GM18951 (cell line): Measurements from ENCODE around the gene LIME1.

Experiments
- POLR2A ChIP-seq: IDR thresholded peaks from 4 replicates; pipeline ENCODE4 v1.6.1; 2011; ENCODE audit warnings: mild to moderate bottlenecking; ENCODE audit not compliant: insufficient read length, insufficient read depth; ENCODE audit errors: extremely low read depth
- in situ Hi-C: fragments of 300-500 bp; cut with MboI; formaldehyde crosslinking; loops from one replicate; pipeline ENCODE4 v1.12.0; 2022; ENCODE audit warnings: low sequenced_read_pairs, mixed read lengths, inconsistent platforms; ENCODE audit not compliant: unreplicated experiment

LIME1 gene

DNA sequence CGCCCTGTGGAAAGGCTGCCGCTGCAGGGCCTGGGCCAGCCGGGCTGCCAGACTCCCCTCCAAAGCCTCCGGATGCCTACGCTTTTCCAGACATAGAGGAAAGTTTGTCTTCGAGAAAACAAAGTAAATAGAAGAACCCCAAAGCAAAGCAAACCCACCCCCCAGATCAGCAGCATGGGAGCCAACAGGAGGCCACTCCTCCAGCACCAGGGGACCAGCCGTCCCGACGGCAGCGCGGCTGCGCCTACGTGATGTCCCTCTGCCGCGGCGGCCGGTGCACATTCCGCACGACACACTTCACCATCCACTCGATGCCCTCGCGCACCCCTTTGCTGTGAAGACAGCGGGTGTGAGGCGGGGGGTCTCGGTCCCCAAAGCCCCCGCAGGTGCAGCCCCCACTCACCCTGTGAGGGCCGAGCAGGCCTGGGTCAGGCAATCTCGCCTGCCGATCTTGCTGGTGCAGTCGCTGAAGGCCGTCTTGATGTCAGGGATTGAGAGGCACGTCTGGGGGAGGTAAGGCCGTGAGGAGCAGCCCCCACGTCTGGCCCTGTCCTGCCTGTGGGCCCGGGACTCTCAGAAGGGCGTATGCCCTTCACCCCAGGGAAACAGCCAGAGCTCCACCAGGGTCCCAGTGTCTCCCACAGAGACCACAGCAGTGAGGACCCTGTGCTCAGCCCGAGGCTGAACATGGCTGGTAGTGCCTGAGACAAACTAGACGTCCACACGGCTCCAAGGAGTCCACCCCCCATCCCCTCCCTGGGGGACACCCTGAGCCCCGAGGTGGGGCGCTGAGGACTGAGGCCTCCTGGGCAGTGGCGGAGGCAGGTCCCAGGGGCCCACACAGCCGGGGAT, 36.0 kb upstream of the LIME1 start:
- in situ Hi-C loops, result no loop called here
- no peak for TF ChIP-seq POLR2A

DNA sequence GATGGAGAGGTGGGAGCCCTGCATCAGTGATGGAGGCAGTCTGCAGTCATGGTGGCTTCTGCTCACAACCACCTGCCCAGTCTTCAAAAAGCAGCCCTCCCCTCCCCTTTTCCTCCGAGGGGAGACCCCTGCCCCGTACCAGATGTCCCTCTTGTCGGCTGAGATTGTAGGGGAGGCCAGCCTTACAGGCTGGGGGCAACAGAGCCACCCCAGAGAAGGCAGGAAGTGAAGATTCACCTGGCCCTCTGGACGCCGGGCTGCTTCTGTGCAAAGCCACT, 35.5 kb upstream of the LIME1 start:
- TF ChIP-seq POLR2A, result no peak
- in situ Hi-C loops, result no loop called here

DNA sequence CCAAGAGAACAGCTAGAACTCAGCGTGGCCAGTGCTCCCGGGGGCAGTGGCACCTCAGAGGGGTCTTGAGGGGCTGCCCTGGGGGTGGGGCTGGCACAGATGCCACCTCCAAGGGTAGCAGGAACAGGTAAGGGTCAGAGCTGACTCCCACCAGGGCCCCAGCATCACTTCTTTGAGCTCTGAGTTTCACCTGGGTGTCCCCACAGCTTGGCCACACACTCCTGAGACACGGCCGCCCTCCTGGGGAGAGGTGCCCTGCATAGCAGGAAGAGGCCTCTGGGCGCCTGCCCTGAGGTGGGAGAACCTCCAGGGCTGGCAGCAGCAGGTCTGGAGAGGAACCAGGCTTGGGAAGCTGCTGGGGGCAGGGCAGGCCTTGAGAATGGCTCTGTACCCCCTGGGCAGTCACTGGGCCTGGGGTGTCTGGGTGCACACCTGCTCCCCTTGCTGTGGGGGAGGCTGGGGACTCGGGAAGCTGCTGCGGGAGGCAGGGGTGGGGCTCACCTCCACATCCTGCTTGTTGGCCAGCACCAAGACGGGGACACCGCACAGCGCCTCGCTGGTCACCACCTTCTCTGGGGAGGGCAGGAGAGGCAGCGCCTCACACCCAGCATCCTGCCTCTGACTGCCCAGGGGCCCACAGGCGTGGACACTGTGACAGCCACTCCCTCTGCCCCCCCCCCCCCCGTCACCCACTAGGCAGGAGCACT, 35.0 kb upstream of the LIME1 start:
- in situ Hi-C loops, result no loop called here
- TF ChIP-seq POLR2A, result no peak

DNA sequence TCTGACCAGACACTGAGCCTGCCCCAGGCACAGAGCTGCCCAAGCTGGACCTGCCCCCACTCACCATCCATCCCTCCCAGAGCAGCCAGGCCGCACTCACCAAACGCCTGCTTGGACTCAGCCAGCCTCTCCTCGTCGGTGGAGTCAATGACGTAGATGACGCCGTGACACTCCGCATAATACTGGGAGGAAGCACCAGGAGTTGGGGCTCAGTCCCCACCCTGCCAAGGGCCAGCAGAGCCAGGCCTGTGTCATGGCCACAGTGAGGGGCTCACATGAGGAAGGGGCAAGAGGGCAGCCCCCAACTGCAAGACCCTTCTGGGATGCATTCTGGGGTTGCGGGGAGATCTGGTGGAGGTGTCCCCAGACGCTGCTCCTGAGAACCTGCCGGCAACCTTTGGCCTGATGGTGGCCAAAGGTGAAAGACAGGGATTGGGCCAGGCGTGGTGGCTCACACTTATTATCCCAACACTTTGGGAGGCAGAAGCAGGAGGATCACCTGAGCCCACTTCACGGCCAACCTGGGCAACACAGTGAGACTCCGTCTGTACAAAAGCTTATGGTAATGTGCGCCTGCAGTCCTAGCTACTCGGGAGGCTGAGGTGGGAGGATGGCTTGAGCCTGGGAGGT, 34.3 kb upstream of the LIME1 start:
- TF ChIP-seq POLR2A, result no peak
- in situ Hi-C loops, result no loop called here

DNA sequence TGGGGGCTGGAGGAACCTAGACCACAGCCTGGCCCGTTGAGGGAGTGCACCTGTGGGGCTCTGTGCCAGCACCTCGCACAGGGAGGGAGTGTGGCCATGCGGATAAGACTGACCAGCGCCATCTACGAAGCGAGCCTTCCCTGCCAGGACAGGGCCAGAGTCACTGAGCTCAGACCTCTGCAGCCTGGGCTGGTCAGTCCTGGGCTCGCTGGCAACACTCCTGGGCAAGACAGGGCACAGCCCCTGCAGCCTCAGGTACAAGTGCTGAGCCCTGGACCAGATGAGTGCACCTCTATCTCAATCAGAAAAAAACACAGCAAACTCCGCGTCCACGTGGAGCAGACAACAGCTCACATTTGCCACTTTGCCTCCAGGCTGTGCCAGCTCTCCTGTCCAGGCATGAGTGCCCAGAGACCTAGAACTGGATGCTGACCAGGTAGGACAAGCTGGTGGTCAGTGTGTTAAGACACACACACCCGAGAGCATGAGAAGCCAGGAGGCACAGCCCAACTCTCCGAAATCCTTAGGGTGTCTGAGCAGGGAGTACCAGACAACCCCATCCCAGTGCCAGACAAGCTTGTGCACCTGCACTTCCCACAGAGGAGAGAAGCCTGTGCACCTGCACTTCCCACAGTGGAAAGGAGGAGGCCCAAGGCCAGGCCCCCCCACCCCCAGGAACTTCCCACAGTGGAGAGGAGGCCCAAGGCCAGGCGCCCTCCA, 33.6 kb upstream of the LIME1 start:
- in situ Hi-C loops, result no loop called here
- peak; percentile 7 for TF ChIP-seq POLR2A

DNA sequence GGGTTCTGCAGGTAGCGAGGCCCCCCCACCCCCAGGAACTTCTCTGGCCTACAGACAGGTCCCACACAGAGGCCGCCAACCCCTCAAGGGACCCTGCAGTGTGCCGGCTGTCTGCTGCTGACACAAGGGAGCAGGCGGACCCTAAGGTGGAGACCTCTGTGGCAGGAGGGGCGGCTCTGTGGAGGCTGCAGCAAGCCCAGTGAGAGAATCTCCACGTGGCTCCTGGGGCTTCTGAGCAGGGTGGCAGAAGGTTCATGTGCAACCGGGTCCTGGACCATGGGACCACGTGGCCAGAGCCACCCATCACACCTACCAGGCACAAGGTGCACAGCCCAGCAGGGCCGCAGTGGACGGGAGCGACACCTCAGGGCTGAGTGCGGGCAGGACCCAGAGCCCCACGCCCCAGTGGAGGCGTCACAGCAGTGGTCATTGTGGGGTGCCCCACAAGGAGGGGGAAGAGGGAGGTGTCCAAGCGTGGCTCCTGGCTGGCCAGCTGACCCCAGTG, 32.9 kb upstream of the LIME1 start:
- TF ChIP-seq POLR2A, result no peak
- in situ Hi-C loops, result no loop called here

DNA sequence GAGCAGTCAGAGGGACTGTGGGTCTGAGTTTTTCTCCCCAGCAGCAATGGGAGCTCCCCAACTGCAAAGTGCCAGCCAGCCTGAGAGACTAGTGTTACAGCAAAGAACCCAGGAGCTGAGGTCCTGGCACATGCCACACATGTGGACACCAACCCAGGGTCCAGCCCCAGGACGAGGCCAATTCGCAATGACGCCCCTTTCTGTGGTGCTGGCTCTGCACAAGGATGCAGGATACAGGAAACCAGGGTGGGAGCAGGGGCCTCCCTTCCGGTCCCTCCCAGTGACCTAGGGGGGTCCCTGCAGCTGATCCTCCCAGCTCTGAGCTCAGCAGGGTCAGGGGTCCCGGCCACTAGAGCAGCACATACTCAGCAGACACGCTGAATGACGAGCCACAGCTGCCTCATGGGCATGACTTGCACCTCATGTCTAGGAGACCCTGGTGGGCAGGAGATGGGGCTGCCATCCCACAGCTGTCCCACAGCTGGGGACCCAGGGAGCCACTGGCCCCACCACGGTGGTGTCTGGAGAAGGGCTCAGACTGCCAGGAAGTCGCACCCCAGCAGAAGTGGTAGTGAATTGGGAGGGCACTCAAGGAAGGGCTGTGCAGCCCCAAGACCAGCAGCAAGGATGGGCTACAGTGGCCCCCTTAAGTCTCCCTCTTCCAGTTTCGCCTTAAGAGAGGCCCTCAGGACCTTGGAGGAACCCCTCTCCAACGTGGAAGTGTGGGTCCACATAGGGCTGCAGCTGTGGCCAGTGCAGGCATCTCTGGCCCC, 32.3 kb upstream of the LIME1 start:
- in situ Hi-C loops, result no loop called here
- no peak for TF ChIP-seq POLR2A

DNA sequence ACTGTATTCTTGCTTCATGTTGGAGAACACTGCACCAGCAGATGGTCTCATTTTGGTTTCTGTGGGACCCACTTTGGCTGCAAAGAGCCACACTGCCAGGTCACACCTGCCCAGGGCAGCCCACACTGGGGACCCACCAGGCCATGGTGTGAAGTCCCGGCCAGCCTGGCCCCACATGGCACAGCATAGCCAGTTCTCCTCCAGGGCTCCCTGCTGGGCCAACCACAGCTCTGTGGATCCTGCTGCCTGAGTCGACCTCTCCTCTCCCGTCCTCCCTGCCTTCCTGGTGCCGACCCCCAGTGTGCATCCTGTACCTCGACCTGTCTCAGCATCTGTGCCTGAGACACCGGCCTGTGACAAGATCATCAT, 31.7 kb upstream of the LIME1 start:
- TF ChIP-seq POLR2A, result no peak
- in situ Hi-C loops, result no loop called here

DNA sequence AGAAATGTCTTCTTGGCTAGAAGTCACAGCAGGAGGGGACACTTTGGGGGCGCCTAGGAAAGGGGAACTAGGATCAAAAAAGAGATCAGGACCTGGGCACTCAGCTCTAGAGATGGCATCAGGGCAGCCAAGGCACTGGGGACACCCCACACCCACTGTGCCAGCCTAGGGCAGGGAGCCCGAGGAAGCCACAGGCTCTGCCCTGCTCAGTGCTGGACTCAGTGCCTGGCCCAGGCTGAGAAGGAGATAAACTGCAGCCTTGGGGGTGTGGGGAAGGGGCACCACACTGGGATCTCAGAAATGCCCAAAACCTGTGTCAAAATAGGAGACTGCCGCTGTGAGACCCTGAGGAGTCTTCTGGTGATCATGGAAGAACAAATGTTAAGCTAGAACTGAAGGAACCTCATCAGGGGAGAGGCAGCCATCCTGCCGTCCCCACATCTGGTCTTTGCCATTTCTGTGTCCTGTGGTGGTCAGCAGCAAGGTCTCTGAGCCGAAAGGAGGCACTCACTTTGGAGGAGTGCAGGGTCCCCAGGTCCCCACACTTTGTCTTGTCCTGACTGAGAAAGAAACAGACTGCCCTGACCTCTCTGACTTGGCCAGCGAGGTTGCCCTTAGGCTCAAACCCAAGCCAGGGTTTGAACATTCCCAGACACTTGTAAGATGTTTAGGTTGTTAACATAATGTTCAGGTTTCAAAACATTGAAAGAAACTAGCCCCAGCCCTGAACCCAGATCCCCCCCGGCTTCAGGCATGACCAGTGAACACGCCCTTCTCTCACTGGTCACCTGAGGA, 31.0 kb upstream of the LIME1 start:
- no peak for TF ChIP-seq POLR2A

DNA sequence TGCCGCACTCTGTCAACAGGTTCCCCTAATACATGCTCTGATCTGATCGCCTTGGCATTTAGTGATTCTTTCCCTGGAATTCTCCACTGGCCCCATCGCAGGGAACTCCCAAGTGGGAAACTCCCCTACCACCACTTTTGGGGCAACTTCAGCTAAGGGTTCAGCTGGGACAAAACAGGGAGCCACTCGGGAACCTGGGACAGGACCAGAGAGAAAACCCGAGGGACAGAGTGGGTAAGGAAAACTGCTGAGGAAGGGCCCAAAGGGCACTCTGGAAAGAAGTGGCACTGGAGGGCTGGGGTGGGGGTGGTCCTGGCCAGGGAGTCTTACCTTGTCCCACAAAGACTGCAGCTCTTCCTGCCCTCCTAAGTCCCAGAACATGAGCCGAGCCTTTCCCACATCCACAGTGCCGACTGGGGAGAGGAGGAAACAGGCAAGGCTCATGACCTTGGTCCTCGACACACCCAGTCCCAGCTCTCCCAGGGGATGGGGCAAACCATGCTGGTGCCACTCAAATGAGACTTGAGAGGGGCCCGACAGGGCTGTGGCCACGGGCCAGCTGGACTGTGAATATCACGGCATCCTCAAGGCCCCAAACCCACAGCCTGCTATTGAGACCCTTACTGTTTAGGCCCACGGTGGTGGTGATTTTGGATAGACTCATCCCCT, 30.3 kb upstream of the LIME1 start:
- in situ Hi-C loops, result no loop called here
- no peak for TF ChIP-seq POLR2A

More for the DNA sequence above, 31.0 kb upstream of the LIME1 start:
- in situ Hi-C loops, result no loop called here

DNA sequence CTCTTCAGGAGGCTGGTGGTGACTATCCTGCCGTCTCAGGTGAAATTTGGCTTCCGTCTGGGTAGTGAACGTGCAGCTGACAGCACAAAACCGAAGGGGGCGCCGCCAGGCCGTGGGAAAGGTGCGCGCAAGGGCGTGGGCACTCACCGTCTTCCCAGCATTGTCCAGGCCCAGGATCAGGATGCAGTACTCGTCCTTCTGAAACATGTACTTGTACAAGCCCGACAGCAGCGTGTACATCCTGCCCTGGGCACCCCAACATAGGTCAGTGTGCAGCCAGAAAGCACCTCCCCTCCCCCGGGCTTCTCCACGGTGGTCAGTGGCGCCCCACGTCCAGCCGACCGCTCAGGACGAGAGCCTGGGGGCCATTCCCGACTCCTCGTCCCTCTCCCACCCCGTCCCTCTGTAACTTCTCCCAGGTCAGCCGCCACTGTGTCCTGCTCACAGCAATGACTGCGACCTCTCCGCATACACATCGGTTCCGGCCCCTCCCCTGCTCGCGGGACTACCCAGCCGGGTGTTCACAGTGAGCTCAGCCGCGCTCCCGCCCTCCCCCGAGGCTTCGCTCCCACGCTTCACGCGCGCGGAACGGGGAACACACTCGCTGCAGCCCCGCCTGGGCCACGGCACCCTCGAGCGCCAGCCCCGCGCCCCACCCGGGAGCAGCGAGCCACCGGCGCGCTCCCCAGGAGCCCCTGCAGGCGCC, 29.5 kb upstream of the LIME1 start:
- TF ChIP-seq POLR2A, result no peak
- in situ Hi-C loops, result no loop called here
